Prostate gland (tissue), 2 donors: ENCODE results near the gene ANKRD40.

Source experiments
- POLR2A ChIP-seq: fragments of 450-650 bp; IDR thresholded peaks from one replicate; pipeline ENCODE4 v1.6.1; 2016; ENCODE audit warnings: antibody characterized with exemption, mild to moderate bottlenecking
- POLR2AphosphoS5 ChIP-seq: sonication (generic); formaldehyde crosslinking; IDR thresholded peaks from one replicate; pipeline ENCODE4 v1.6.1; 2017; ENCODE audit warnings: antibody characterized with exemption
- TF ChIP-seq, protein P1 (sequence below), 4 experiments: fragments of 200-600 bp in 2 of 4; fragments of 450-650 bp in 2 of 4; sonication (generic) in 2 of 4; IDR thresholded peaks; 1 replicate in 3 of 4; 2 replicates in 1 of 4; pipeline ENCODE4 v1.5.1; 2016 to 2019; ENCODE audit warnings: antibody characterized with exemption in 4 of 4, mild to moderate bottlenecking in 2 of 4, moderate library complexity in 2 of 4

DNA sequence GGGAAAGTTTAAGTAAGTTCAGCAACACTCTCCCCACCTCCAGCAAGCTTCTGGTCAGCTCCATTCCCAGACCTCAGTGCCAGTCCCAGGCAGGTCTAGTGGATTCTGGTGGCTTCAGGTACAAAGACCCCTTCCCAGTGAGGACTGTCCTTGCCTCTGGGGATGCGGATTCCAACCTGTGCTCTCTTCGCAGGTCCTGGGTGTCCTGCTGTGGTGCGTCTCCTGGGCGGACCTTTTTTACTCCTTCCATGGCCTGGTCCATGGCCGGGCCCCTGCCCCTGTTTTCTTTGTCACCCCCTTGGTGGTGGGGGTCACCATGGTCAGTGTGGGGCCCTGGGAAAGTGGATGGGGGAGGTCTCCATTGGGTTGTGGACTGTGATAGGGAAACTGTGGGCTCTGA, 51.2 kb downstream of the ANKRD40 start:
- no peak for TF ChIP-seq POLR2A
- TF ChIP-seq, protein P1, sequence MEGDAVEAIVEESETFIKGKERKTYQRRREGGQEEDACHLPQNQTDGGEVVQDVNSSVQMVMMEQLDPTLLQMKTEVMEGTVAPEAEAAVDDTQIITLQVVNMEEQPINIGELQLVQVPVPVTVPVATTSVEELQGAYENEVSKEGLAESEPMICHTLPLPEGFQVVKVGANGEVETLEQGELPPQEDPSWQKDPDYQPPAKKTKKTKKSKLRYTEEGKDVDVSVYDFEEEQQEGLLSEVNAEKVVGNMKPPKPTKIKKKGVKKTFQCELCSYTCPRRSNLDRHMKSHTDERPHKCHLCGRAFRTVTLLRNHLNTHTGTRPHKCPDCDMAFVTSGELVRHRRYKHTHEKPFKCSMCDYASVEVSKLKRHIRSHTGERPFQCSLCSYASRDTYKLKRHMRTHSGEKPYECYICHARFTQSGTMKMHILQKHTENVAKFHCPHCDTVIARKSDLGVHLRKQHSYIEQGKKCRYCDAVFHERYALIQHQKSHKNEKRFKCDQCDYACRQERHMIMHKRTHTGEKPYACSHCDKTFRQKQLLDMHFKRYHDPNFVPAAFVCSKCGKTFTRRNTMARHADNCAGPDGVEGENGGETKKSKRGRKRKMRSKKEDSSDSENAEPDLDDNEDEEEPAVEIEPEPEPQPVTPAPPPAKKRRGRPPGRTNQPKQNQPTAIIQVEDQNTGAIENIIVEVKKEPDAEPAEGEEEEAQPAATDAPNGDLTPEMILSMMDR (IDR thresholded peaks at IDR 0.05) = no peak
- no peak for TF ChIP-seq POLR2AphosphoS5
